Tongue (tissue), 2 donors: ENCODE results near the gene TSPAN31. TPM values are rescaled to one million over a fixed set of nuclear protein-coding genes. Genes with fewer than 3 reads are reported as not detected.

ENCODE experiments used
- DNase-seq: peaks from one replicate; pipeline ENCODE4 v3.0.0-alpha.2; 2015
- total RNA-seq: library from RNA; depleted of rRNA; stranded (reverse); fragments of >200 nt; gene quantifications from one replicate; pipeline ENCODE4 v1.2.3, GENCODE V29; 2014

The TSPAN31 gene
- total RNA-seq, 1 donor from 2014 or later: 57.0 TPM

- DNase-seq: no peak
These were observed 49.1 kb downstream of the TSPAN31 start for GRCh38 chr12:57793920-57794319.

DNA sequence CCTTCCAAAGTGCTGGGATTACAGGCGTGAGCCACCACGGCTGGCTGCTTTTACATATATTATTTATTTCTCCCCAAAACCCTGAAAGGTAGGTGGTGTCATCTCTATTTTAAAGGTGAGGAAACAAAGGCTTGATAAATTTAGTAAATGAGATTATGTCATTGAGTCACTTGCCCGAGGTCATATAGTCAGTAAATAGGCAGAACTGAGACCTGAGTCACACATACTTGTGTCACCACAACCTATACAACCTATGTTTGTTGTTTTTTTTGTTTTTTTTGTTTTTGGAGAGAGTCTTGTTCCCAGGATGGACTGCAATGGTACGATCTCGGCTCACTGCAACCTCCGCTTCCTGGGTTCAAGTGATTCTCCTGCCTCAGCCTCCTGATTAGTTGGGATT is 50.5 kb downstream of the TSPAN31 start:
- DNase-seq: no peak

DNA sequence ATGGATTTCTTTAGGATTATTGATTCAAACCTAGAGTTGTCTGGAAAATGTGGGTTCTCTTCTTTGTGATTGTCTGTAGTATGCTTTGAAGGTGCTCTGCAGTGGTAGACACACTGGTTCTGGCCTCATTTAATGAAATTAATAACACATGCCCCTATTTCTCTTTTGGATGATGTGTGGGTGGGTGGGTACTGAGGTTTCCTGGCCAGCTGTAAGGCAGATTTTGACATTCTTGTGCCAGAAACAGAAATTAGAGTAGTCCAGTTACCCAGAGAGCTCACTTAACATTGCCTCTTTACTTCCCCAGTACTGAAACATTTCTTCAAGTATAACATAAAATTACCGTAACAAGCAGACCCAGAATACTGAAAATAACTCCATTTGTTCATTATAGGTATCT is 52.2 kb downstream of the TSPAN31 start:
- DNase-seq: no peak

DNA sequence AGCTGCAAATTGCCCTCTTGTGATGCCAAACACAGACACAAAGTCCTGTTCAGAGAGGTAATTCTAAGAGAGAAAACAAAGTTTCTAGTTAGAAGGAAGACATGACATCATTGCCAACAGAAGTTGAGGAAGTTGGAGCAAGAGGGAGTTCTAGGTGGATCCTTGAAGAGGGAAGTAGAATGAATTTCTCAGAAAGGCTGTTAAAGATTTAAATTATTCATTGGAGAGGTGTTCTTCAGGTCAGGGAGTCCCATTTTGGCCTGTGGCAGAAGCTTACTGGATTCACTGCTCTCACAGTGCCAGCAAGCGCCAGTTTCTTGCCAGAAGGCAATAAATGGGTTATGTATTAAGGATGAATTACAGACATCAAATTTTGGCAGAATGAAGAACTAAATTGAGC is 53.1 kb downstream of the TSPAN31 start:
- DNase-seq: no peak

Other genes starting within 250 kb of the TSPAN31 start
- 23.8 TPM for gene DDIT3, start 224.5 kb upstream of the TSPAN31 start, total RNA-seq
- 10.1 TPM for gene MBD6, start 222.2 kb upstream of the TSPAN31 start, total RNA-seq
- 140 TPM for gene DCTN2, start 197.8 kb upstream of the TSPAN31 start, total RNA-seq
- gene KIF5A, start 195.0 kb upstream of the TSPAN31 start, total RNA-seq: 0.82 TPM
- gene PIP4K2C, start 153.8 kb upstream of the TSPAN31 start, total RNA-seq: 12.6 TPM
- gene DTX3, start 140.2 kb upstream of the TSPAN31 start, total RNA-seq: 19.2 TPM
- gene ARHGEF25, start 133.6 kb upstream of the TSPAN31 start, total RNA-seq: 18.6 TPM
- gene B4GALNT1, start 111.8 kb upstream of the TSPAN31 start, total RNA-seq: 3.3 TPM
- gene OS9, start 50.9 kb upstream of the TSPAN31 start, total RNA-seq: 146 TPM
- gene AGAP2, start 6.3 kb upstream of the TSPAN31 start, total RNA-seq: 3.7 TPM
- gene CDK4, start 7.3 kb downstream of the TSPAN31 start, total RNA-seq: 140 TPM
- gene MARCHF9, start 10.1 kb downstream of the TSPAN31 start, total RNA-seq: 9.2 TPM
- gene CYP27B1, start 22.0 kb downstream of the TSPAN31 start, total RNA-seq: 0.10 TPM
- gene METTL1, start 27.1 kb downstream of the TSPAN31 start, total RNA-seq: 6.9 TPM
- gene EEF1AKMT3, start 27.6 kb downstream of the TSPAN31 start, total RNA-seq: 10.1 TPM
- 19.6 TPM for gene TSFM, start 37.7 kb downstream of the TSPAN31 start, total RNA-seq
- gene AVIL, start 73.7 kb downstream of the TSPAN31 start, total RNA-seq: 12.0 TPM
- gene CTDSP2, start 101.7 kb downstream of the TSPAN31 start, total RNA-seq: 114 TPM
- gene ATP23, start 196.5 kb downstream of the TSPAN31 start, total RNA-seq: 10.2 TPM